Smooth muscle cell (in vitro differentiated cells): ENCODE measurements around the gene GAD1. TPM values are rescaled to one million over a fixed set of nuclear protein-coding genes. Genes with fewer than 3 reads are reported as not detected.

Experiments
- DNase-seq: peaks from one replicate; lab custom pipeline; 2025; ENCODE audit not compliant: unreplicated experiment; lab: John Stamatoyannopoulos, UW
- H2AFZ ChIP-seq: fragments of 200-600 bp; sonication (generic); 2 replicates; pipeline ENCODE4 v1.6.0; 2016; ENCODE audit warnings: antibody characterized with exemption, low read depth, mild to moderate bottlenecking
- H3F3A ChIP-seq: fragments of 200-600 bp; sonication (generic); 2 replicates; pipeline ENCODE4 v1.6.0; 2017; ENCODE audit warnings: antibody characterized with exemption, low read depth
- H3K27ac ChIP-seq: fragments of 200-600 bp; sonication (generic); 2 replicates; pipeline ENCODE4 v1.5.1; 2016; ENCODE audit warnings: low read depth, mild to moderate bottlenecking
- H3K27me3 ChIP-seq: fragments of 200-600 bp; sonication (generic); 2 replicates; pipeline ENCODE4 v1.6.1; 2016; ENCODE audit warnings: low read depth, mild to moderate bottlenecking
- H3K36me3 ChIP-seq: fragments of 200-600 bp; sonication (generic); 2 replicates; pipeline ENCODE4 v1.5.1; 2016; ENCODE audit warnings: low read depth
- H3K4me1 ChIP-seq: fragments of 200-600 bp; sonication (generic); 2 replicates; pipeline ENCODE4 v1.5.1; 2016; ENCODE audit warnings: low read depth
- H3K4me2 ChIP-seq: fragments of 200-600 bp; sonication (generic); 2 replicates; pipeline ENCODE4 v1.6.0; 2016; ENCODE audit warnings: mild to moderate bottlenecking
- H3K4me3 ChIP-seq: fragments of 200-600 bp; sonication (generic); 2 replicates; pipeline ENCODE4 v1.5.1; 2016; ENCODE audit warnings: mild to moderate bottlenecking
- H3K79me2 ChIP-seq: fragments of 200-600 bp; sonication (generic); 2 replicates; pipeline ENCODE4 v1.6.0; 2016; ENCODE audit warnings: low read depth, mild to moderate bottlenecking
- H3K9ac ChIP-seq: fragments of 200-600 bp; sonication (generic); 2 replicates; pipeline ENCODE4 v1.6.0; 2016; ENCODE audit warnings: low read depth
- H3K9me3 ChIP-seq: fragments of 200-600 bp; sonication (generic); replicated peaks from 2 replicates; pipeline ENCODE4 v1.5.1; 2016; ENCODE audit warnings: low read depth
- H4K20me1 ChIP-seq: fragments of 200-600 bp; sonication (generic); 2 replicates; pipeline ENCODE4 v1.6.0; 2016; ENCODE audit warnings: low read depth
- WGBS: methylation state at CpG from one replicate; pipeline ENCODE4 v1.1.7; 2016; ENCODE audit warnings: low lambda C conversion rate; 5-methylcytosine and 5-hydroxymethylcytosine counted together
- polyA plus RNA-seq: library from polyadenylated mRNA; unstranded; fragments of >200 nt; fragmentation: Nextera tagmentation; extraction: Ambion mirVana; gene quantifications from 2 replicates; pipeline ENCODE4 v1.2.1, GENCODE V29; 2016
- total RNA-seq: library from RNA; depleted of rRNA; stranded (reverse); fragments of >200 nt; gene quantifications from 2 replicates; pipeline ENCODE4 v1.2.3, GENCODE V29; 2014
- TF ChIP-seq, protein P1 (sequence below): fragments of 200-600 bp; sonication (generic); IDR thresholded peaks from 2 replicates; pipeline ENCODE4 v1.5.1; 2017; ENCODE audit warnings: borderline replicate concordance, mild to moderate bottlenecking, antibody characterized with exemption; ENCODE audit not compliant: insufficient read depth, poor library complexity, severe bottlenecking

GAD1 gene
- total and polyA plus RNA-seq, 2 experiments from 2014 or later, result 0.11 to 1.0 TPM

- no peaks in the 10 kb centered on the region for H4K20me1 ChIP-seq
- no peak overlapping the region for H3K27ac ChIP-seq
- H2AFZ ChIP-seq, result no peak overlapping the region
- H3F3A ChIP-seq, result no peaks in the 10 kb centered on the region
- no peaks in the 10 kb centered on the region for H3K36me3 ChIP-seq
- peak overlapping the region; percentile 81 for H3K4me2 ChIP-seq
- H3K4me3 ChIP-seq, result peak overlapping the region; percentile 21
- peaks cover 47% of the 10 kb centered on the region for H3K4me1 ChIP-seq
- H3K27me3 ChIP-seq, result peaks cover 99% of the 10 kb centered on the region
- H3K79me2 ChIP-seq, result no peaks in the 10 kb centered on the region
- no peak for DNase-seq
- H3K9ac ChIP-seq, result no peak overlapping the region
- TF ChIP-seq, protein P1, sequence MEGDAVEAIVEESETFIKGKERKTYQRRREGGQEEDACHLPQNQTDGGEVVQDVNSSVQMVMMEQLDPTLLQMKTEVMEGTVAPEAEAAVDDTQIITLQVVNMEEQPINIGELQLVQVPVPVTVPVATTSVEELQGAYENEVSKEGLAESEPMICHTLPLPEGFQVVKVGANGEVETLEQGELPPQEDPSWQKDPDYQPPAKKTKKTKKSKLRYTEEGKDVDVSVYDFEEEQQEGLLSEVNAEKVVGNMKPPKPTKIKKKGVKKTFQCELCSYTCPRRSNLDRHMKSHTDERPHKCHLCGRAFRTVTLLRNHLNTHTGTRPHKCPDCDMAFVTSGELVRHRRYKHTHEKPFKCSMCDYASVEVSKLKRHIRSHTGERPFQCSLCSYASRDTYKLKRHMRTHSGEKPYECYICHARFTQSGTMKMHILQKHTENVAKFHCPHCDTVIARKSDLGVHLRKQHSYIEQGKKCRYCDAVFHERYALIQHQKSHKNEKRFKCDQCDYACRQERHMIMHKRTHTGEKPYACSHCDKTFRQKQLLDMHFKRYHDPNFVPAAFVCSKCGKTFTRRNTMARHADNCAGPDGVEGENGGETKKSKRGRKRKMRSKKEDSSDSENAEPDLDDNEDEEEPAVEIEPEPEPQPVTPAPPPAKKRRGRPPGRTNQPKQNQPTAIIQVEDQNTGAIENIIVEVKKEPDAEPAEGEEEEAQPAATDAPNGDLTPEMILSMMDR, result peak; percentile 11
- no peaks in the 10 kb centered on the region for H3K9me3 ChIP-seq
- 13% methylated on average over 42 of the region's 43 CpGs for WGBS
Measured at GRCh38 chr2:170822290-170823087, 5.8 kb downstream of the GAD1 start.

GRCh38 chr2:170823088-170823897, 6.6 kb downstream of the GAD1 start:
- H3K27me3 ChIP-seq, result peaks cover 93% of the 10 kb centered on the region
- H3F3A ChIP-seq, result no peaks in the 10 kb centered on the region
- no peak overlapping the region for H2AFZ ChIP-seq
- peaks cover 43% of the 10 kb centered on the region for H3K4me1 ChIP-seq
- H3K9ac ChIP-seq, result no peak overlapping the region
- H3K36me3 ChIP-seq, result no peaks in the 10 kb centered on the region
- H3K79me2 ChIP-seq, result no peaks in the 10 kb centered on the region
- no peak for DNase-seq
- TF ChIP-seq, protein P1, result no peak
- no peak overlapping the region for H3K27ac ChIP-seq
- H4K20me1 ChIP-seq, result no peaks in the 10 kb centered on the region
- no peaks in the 10 kb centered on the region for H3K9me3 ChIP-seq
- H3K4me2 ChIP-seq, result peak overlapping the region; percentile 81
- 10% methylated on average over 43 of the region's 61 CpGs for WGBS
- H3K4me3 ChIP-seq, result peak overlapping the region; percentile 21

- H3K9me3 ChIP-seq, result no peaks in the 10 kb centered on the region
- H3F3A ChIP-seq, result no peaks in the 10 kb centered on the region
- H3K27me3 ChIP-seq, result peaks cover 88% of the 10 kb centered on the region
- H3K9ac ChIP-seq, result no peak overlapping the region
- no peak overlapping the region for H3K27ac ChIP-seq
- no peak for DNase-seq
- H3K4me3 ChIP-seq, result no peak overlapping the region
- H4K20me1 ChIP-seq, result no peaks in the 10 kb centered on the region
- TF ChIP-seq, protein P1, result no peak
- H2AFZ ChIP-seq, result no peak overlapping the region
- H3K36me3 ChIP-seq, result no peaks in the 10 kb centered on the region
- 30% methylated on average over 11 of the region's 11 CpGs for WGBS
- no peaks in the 10 kb centered on the region for H3K79me2 ChIP-seq
- peak overlapping the region; percentile 81 for H3K4me2 ChIP-seq
- peaks cover 43% of the 10 kb centered on the region for H3K4me1 ChIP-seq
Measured at GRCh38 chr2:170823898-170824215, 7.2 kb downstream of the GAD1 start.
